Esophagus muscularis mucosa (tissue), 3 donors: ENCODE measurements around the gene PPEF1.

Experiments
- CTCF ChIP-seq, 3 experiments: fragments of 200-600 bp in 2 of 3; fragments of 450-650 bp in 1 of 3; sonication (generic) in 2 of 3; IDR thresholded peaks; one replicate each; pipeline ENCODE4 v1.5.1; 2017 to 2019; ENCODE audit warnings: antibody characterized with exemption in 3 of 3, mild to moderate bottlenecking in 2 of 3, moderate library complexity in 1 of 3
- POLR2A ChIP-seq: fragments of 450-650 bp; IDR thresholded peaks from one replicate; pipeline ENCODE4 v1.6.1; 2017; ENCODE audit warnings: antibody characterized with exemption, moderate library complexity, mild to moderate bottlenecking, low read depth
- POLR2AphosphoS5 ChIP-seq, 2 donors: sonication (generic); formaldehyde crosslinking; IDR thresholded peaks; one replicate each; pipeline ENCODE4 v1.6.1; 2017; ENCODE audit warnings: antibody characterized with exemption in 2 of 2

GRCh38 chrX:18722500-18723071 lies 15.1 kb downstream of the PPEF1 start:
- no peak for TF ChIP-seq POLR2A
- no peak for TF ChIP-seq CTCF (IDR thresholded peaks at IDR 0.05)
- no peak for TF ChIP-seq POLR2AphosphoS5 (IDR thresholded peaks at IDR 0.05)
